ENCODE results near the gene RBBP6.

Gene RBBP6

GRCh38 chr16:24534620-24535019 lies 4.7 kb upstream of the RBBP6 start:
- H3K4me1 ChIP-seq (ENCODE audit: low read depth, poor library complexity, severe bottlenecking) = peaks cover 5% of the 10 kb centered on the region
- no peak overlapping the region for H3K27ac ChIP-seq
- H3K79me2 ChIP-seq (ENCODE audit: insufficient read depth, low read depth) = peaks cover 2% of the 10 kb centered on the region; the same call in 1 of the 2 replicates
- no peak overlapping the region for H2AFZ ChIP-seq (ENCODE audit: low read depth)
- H3K27me3 ChIP-seq (ENCODE audit: insufficient read depth, low read depth) = no peaks in the 10 kb centered on the region
- H4K20me1 ChIP-seq (ENCODE audit: insufficient read depth) = no peaks in the 10 kb centered on the region
- H3K36me3 ChIP-seq (ENCODE audit: insufficient read depth) = no peaks in the 10 kb centered on the region
- TF ChIP-seq, protein P1, sequence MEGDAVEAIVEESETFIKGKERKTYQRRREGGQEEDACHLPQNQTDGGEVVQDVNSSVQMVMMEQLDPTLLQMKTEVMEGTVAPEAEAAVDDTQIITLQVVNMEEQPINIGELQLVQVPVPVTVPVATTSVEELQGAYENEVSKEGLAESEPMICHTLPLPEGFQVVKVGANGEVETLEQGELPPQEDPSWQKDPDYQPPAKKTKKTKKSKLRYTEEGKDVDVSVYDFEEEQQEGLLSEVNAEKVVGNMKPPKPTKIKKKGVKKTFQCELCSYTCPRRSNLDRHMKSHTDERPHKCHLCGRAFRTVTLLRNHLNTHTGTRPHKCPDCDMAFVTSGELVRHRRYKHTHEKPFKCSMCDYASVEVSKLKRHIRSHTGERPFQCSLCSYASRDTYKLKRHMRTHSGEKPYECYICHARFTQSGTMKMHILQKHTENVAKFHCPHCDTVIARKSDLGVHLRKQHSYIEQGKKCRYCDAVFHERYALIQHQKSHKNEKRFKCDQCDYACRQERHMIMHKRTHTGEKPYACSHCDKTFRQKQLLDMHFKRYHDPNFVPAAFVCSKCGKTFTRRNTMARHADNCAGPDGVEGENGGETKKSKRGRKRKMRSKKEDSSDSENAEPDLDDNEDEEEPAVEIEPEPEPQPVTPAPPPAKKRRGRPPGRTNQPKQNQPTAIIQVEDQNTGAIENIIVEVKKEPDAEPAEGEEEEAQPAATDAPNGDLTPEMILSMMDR (conservative IDR thresholded peaks at IDR 0.05; ENCODE audit: low read depth, low read length) = no peak
- no peak overlapping the region for H3K9ac ChIP-seq
- H3K4me2 ChIP-seq = no peak overlapping the region
- H3K4me3 ChIP-seq (IDR thresholded peaks at IDR 0.05; ENCODE audit: insufficient read depth, low read depth, low read length) = no peak overlapping the region

GRCh38 chr16:24535827-24536226 lies 3.5 kb upstream of the RBBP6 start:
- TF ChIP-seq, protein P1 (conservative IDR thresholded peaks at IDR 0.05; ENCODE audit: low read depth, low read length) = no peak
- Histone ChIP-seq H4K20me1 (ENCODE audit: insufficient read depth) (no peaks in the 10 kb centered on the region), H3K36me3 (ENCODE audit: insufficient read depth) (no peaks in the 10 kb centered on the region), H3K4me1 (ENCODE audit: low read depth, poor library complexity, severe bottlenecking) (peaks cover 5% of the 10 kb centered on the region), H3K27me3 (ENCODE audit: insufficient read depth, low read depth) (no peaks in the 10 kb centered on the region), H2AFZ (ENCODE audit: low read depth) (no peak overlapping the region), H3K9ac (no peak overlapping the region), H3K27ac (no peak overlapping the region), H3K4me2 (no peak overlapping the region), H3K4me3 (IDR thresholded peaks at IDR 0.05; ENCODE audit: insufficient read depth, low read depth, low read length) (no peak overlapping the region), H3K79me2 (ENCODE audit: insufficient read depth, low read depth) (peaks cover 14% of the 10 kb centered on the region)

DNA sequence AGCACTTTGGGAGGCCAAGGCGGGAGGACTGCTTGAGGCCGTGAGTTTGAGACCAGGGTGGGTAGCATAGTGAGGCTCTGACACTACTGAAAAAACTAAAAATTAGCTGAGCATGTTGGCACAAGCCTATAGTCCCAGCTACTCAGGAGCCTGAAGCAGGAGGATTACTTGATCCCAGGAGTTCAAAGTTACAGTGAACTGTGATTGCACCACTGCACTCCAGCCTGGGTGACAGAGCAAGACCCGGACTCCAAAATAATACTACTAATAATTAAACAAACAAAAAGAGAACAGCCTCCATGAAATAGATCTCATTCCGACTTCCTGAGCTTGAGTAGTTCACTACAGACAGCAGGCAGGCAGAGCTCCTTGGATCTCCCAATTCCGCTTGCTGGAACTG lies 2.7 kb upstream of the RBBP6 start:
- Histone ChIP-seq H3K4me1 (ENCODE audit: low read depth, poor library complexity, severe bottlenecking) (peaks cover 5% of the 10 kb centered on the region), H3K36me3 (ENCODE audit: insufficient read depth) (no peaks in the 10 kb centered on the region), H3K9ac (no peak overlapping the region), H4K20me1 (ENCODE audit: insufficient read depth) (peaks cover 7% of the 10 kb centered on the region), H3K27me3 (ENCODE audit: insufficient read depth, low read depth) (no peaks in the 10 kb centered on the region), H2AFZ (ENCODE audit: low read depth) (no peak overlapping the region), H3K27ac (no peak overlapping the region), H3K4me3 (IDR thresholded peaks at IDR 0.05; ENCODE audit: insufficient read depth, low read depth, low read length) (no peak overlapping the region), H3K79me2 (ENCODE audit: insufficient read depth, low read depth) (peaks cover 22% of the 10 kb centered on the region), H3K4me2 (no peak overlapping the region)
- TF ChIP-seq, protein P1 (conservative IDR thresholded peaks at IDR 0.05; ENCODE audit: low read depth, low read length) = no peak

GRCh38 chr16:24537474-24538337 lies 1.7 kb upstream of the RBBP6 start:
- H4K20me1 ChIP-seq (ENCODE audit: insufficient read depth) = peaks cover 17% of the 10 kb centered on the region
- TF ChIP-seq, protein P1 (conservative IDR thresholded peaks at IDR 0.05; ENCODE audit: low read depth, low read length) = no peak
- H3K79me2 ChIP-seq (ENCODE audit: insufficient read depth, low read depth) = peaks cover 33% of the 10 kb centered on the region
- H3K9ac ChIP-seq = 0 out of 2 replicates have a peak overlapping the region, but pooled peaks have one; percentile 100
- no peaks in the 10 kb centered on the region for H3K36me3 ChIP-seq (ENCODE audit: insufficient read depth)
- H3K27me3 ChIP-seq (ENCODE audit: insufficient read depth, low read depth) = no peaks in the 10 kb centered on the region
- H3K4me3 ChIP-seq (IDR thresholded peaks at IDR 0.05; ENCODE audit: insufficient read depth, low read depth, low read length) = no peak overlapping the region
- peaks cover 13% of the 10 kb centered on the region for H3K4me1 ChIP-seq (ENCODE audit: low read depth, poor library complexity, severe bottlenecking)
- H2AFZ ChIP-seq (ENCODE audit: low read depth) = no peak overlapping the region
- H3K27ac ChIP-seq = no peak overlapping the region
- no peak overlapping the region for H3K4me2 ChIP-seq
